Fibroblast of pulmonary artery (primary cell): ENCODE data around the gene CTTN.

Experiments
- DNase-seq: peaks from one replicate; pipeline ENCODE4 v3.0.0-alpha.2; 2010; ENCODE audit warnings: low read depth
- H3K4me3 ChIP-seq: replicated peaks from 2 replicates; pipeline ENCODE4 v1.5.1; 2011; ENCODE audit warnings: low read depth, mild to moderate bottlenecking, control low read depth, low read length, moderate library complexity
- CTCF ChIP-seq: IDR thresholded peaks from 2 replicates; pipeline ENCODE4 v1.5.1; 2011; ENCODE audit warnings: mild to moderate bottlenecking, control low read depth, low read length, inconsistent platforms; ENCODE audit errors: missing control alignments

CTTN gene

GRCh38 chr11:70473873-70474690 is 75.8 kb downstream of the CTTN start:
- TF ChIP-seq CTCF, result no peak
- H3K4me3 ChIP-seq, result no peak overlapping the region
- DNase-seq, result no peak

DNA sequence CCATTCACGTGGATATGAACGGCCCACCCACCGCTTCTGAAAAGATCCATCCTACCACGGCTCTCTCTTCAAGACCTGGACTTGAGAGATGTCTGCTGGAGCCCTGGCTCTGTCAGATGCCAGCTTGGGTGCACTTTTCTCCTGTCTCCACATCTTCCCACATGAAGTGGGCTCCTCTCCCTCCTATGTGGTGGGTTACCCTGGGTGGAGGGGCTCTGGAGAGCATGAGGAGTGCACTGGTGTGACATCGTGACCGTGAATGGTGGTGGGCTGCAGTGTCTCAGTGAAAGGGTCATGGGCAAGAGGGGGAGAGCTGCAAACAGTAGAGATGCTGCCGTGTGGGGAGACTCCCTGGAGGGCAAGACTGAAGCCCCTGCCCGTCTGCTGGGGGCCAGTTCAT is 76.4 kb downstream of the CTTN start:
- H3K4me3 ChIP-seq, result no peak overlapping the region
- DNase-seq, result no peak
- TF ChIP-seq CTCF, result no peak

DNA sequence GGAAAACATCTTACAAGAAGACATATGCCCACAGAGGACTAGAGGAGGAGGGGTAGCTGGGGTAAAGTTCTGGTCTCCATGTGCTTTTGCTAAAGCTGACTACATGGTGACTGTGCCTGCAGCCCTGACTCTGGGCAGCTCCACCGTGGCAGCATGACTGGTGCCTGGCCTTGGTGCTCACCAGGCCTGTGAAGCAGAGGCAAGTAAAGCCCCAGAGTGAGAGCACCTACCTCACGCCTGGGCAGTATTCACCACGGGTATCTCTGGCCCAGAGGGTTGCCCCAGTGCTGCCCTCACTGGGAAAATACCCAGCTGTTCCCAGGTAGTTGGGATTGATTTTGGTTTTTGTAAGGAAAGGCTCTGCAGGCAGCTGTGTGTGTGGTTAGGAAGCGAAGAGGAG is 78.3 kb downstream of the CTTN start:
- DNase-seq, result no peak
- H3K4me3 ChIP-seq, result no peak overlapping the region
- no peak for TF ChIP-seq CTCF

DNA sequence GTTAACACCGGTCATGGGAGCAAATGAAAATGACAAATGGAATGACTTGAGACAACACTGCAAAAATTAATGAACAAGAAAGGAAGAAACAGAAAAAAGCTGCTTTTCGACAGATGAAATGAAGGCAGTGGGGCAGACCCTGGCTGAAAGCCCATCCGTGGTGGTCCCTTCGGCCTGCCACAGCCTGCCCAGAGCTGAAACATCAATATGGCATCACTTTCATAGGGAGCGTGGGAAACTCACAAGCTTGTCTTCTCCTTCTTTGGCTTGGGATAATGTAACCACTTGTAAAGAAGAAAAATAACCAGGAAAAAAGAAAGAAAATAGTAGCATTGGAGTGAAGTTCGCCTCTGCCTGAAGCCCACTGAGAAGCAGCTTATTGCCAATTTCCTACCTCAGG is 78.8 kb downstream of the CTTN start:
- no peak overlapping the region for H3K4me3 ChIP-seq
- no peak for DNase-seq
- TF ChIP-seq CTCF, result no peak

- TF ChIP-seq CTCF, result no peak
- no peak overlapping the region for H3K4me3 ChIP-seq
- no peak for DNase-seq
Observed at GRCh38 chr11:70477609-70478008, 79.3 kb downstream of the CTTN start.

- no peak for TF ChIP-seq CTCF
- no peak overlapping the region for H3K4me3 ChIP-seq
- no peak for DNase-seq
Observed at GRCh38 chr11:70478166-70478890, 80.0 kb downstream of the CTTN start.
